Measurements from ENCODE around the gene RNF11.

RNF11 gene

DNA sequence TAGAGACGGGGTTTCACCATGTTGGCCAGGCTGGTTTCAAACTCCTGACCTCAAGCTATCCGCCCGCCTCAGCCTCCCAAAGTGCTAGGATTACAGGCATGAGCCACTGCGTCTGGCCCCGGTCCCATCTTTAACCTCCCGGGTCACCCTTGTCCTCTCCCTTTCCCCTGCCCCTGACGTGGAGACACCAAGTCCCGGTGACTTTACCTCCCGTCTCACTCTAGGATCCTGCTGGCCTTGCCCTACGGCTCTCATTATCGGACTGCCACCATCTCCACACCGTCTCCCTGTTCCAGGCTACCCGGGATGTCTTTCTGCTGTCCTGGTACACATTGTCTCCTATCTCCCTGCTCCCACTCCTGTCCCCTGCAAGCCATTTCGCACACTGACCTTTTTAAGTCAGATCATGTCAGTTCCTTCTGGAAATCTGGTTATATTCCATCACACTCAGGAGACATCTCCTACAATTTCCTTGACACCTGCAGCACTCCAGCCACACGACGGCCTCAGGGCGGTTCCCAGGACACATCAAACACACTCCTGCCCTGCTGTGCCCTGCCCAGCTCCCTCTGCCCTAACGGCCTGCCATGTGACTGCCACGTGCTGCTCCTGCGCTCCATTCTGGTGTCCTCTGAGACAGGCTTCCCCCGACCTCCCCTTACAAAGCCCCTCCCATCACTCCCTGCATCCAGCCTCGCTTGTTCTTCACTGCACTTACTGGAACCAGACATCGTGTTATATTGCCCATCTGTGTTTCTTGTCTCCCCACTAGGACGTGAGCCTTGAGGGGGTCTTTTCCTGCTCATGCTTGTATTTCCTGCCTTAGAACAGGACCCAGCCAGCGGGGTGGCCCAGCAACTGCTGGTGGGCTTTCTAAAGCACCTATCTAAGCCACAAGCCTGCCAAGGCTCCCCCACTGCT lies 61.6 kb downstream of the RNF11 start:
- H3K4me3 ChIP-seq (replicated peaks; ENCODE audit: insufficient read depth, low read length), result no peak overlapping the region

DNA sequence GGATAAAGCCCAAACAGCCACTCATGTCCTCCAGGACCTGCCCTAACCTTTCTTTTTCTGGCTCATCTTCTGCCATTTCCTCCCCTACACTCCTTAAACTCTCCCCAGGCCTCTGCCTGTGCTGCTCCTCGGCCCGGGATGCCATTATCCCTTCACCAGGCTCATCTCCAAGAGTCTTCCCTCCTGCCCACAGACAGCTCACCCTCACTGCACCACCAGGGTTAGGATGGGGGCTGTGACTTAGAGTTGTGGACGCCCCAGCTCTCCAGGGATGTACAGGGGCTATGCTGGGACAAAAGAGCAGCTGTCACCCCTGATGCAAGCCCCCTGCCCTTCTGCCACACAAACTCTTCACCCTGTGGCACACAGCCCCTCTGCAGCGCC lies 62.2 kb downstream of the RNF11 start:
- Histone ChIP-seq H3K4me3 (replicated peaks; ENCODE audit: insufficient read depth, low read length) (no peak overlapping the region), H3K27ac (replicated peaks) (no peak overlapping the region), H3K27me3 (ENCODE audit: insufficient read depth, poor library complexity, severe bottlenecking) (no peaks in the 10 kb centered on the region)
- DNase-seq (ENCODE audit: low read depth in 1 of 2, low spot score in 1 of 2), result no peak
- TF ChIP-seq, protein P1, sequence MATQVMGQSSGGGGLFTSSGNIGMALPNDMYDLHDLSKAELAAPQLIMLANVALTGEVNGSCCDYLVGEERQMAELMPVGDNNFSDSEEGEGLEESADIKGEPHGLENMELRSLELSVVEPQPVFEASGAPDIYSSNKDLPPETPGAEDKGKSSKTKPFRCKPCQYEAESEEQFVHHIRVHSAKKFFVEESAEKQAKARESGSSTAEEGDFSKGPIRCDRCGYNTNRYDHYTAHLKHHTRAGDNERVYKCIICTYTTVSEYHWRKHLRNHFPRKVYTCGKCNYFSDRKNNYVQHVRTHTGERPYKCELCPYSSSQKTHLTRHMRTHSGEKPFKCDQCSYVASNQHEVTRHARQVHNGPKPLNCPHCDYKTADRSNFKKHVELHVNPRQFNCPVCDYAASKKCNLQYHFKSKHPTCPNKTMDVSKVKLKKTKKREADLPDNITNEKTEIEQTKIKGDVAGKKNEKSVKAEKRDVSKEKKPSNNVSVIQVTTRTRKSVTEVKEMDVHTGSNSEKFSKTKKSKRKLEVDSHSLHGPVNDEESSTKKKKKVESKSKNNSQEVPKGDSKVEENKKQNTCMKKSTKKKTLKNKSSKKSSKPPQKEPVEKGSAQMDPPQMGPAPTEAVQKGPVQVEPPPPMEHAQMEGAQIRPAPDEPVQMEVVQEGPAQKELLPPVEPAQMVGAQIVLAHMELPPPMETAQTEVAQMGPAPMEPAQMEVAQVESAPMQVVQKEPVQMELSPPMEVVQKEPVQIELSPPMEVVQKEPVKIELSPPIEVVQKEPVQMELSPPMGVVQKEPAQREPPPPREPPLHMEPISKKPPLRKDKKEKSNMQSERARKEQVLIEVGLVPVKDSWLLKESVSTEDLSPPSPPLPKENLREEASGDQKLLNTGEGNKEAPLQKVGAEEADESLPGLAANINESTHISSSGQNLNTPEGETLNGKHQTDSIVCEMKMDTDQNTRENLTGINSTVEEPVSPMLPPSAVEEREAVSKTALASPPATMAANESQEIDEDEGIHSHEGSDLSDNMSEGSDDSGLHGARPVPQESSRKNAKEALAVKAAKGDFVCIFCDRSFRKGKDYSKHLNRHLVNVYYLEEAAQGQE (IDR thresholded peaks at IDR 0.05; ENCODE audit: insufficient replicate concordance, low read depth), result no peak
- TF ChIP-seq, protein P2, sequence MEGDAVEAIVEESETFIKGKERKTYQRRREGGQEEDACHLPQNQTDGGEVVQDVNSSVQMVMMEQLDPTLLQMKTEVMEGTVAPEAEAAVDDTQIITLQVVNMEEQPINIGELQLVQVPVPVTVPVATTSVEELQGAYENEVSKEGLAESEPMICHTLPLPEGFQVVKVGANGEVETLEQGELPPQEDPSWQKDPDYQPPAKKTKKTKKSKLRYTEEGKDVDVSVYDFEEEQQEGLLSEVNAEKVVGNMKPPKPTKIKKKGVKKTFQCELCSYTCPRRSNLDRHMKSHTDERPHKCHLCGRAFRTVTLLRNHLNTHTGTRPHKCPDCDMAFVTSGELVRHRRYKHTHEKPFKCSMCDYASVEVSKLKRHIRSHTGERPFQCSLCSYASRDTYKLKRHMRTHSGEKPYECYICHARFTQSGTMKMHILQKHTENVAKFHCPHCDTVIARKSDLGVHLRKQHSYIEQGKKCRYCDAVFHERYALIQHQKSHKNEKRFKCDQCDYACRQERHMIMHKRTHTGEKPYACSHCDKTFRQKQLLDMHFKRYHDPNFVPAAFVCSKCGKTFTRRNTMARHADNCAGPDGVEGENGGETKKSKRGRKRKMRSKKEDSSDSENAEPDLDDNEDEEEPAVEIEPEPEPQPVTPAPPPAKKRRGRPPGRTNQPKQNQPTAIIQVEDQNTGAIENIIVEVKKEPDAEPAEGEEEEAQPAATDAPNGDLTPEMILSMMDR (IDR thresholded peaks at IDR 0.05; ENCODE audit: insufficient read depth, low read length), result no peak
- TF ChIP-seq SPI1 (IDR thresholded peaks at IDR 0.05; ENCODE audit: borderline replicate concordance, low read depth), result no peak
- no peak for TF ChIP-seq GABPA (IDR thresholded peaks at IDR 0.05; ENCODE audit: low read depth)
- no peak for TF ChIP-seq POLR2AphosphoS5 (IDR thresholded peaks at IDR 0.05; ENCODE audit: low read depth)

More for the DNA sequence above, 61.6 kb downstream of the RNF11 start:
- Histone ChIP-seq H3K27ac (replicated peaks) (no peak overlapping the region), H3K27me3 (ENCODE audit: insufficient read depth, poor library complexity, severe bottlenecking) (no peaks in the 10 kb centered on the region)
- no peak for DNase-seq (ENCODE audit: low read depth in 1 of 2, low spot score in 1 of 2)
- no peak for TF ChIP-seq POLR2AphosphoS5 (IDR thresholded peaks at IDR 0.05; ENCODE audit: low read depth)
- no peak for TF ChIP-seq SPI1 (IDR thresholded peaks at IDR 0.05; ENCODE audit: borderline replicate concordance, low read depth)
- TF ChIP-seq GABPA (IDR thresholded peaks at IDR 0.05; ENCODE audit: low read depth), result no peak
- TF ChIP-seq, protein P2 (IDR thresholded peaks at IDR 0.05; ENCODE audit: insufficient read depth, low read length), result no peak
- TF ChIP-seq, protein P1 (IDR thresholded peaks at IDR 0.05; ENCODE audit: insufficient replicate concordance, low read depth), result no peak

DNA sequence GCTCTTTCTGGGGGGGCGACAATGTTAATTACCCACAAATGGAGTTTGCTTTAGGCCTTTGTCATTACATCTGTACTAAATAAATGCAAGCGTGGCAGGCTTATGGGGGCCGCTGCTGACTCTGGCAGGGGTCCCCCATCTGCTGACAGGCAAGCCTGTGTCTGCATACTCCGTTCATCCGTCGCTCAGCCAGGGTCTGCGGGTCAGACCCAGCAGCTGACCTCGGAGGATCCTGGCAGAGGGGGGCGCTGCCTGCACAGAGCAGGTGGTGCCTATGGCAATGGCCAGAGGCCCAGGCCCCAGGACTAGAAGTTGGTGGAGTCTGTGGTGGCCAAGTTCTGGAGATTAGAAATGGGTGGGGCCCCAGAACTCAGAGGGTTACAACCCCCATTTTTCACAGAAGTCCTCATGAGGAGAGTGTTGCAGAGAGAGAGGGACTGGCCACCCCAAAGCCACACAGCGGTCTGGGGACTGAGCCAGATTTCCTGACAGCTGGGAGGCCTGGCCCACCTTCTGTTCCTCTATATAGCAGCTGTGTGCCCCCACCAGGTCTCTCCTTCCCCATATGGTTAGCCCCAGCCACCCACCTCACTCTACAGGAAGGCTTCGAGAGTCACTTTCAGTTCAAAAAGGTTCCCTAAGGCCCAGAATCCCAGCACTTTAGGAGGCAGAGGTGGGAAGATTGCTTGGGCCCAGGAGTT lies 63.3 kb downstream of the RNF11 start:
- no peak overlapping the region for H3K27ac ChIP-seq (replicated peaks)
- TF ChIP-seq GABPA (IDR thresholded peaks at IDR 0.05; ENCODE audit: low read depth), result no peak
- TF ChIP-seq, protein P2 (IDR thresholded peaks at IDR 0.05; ENCODE audit: insufficient read depth, low read length), result no peak
- TF ChIP-seq, protein P1 (IDR thresholded peaks at IDR 0.05; ENCODE audit: insufficient replicate concordance, low read depth), result no peak
- no peak for TF ChIP-seq SPI1 (IDR thresholded peaks at IDR 0.05; ENCODE audit: borderline replicate concordance, low read depth)
- no peak for TF ChIP-seq POLR2AphosphoS5 (IDR thresholded peaks at IDR 0.05; ENCODE audit: low read depth)
- no peak overlapping the region for H3K4me3 ChIP-seq (replicated peaks; ENCODE audit: insufficient read depth, low read length)
- H3K27me3 ChIP-seq (ENCODE audit: insufficient read depth, poor library complexity, severe bottlenecking), result no peaks in the 10 kb centered on the region
- DNase-seq (ENCODE audit: low read depth in 1 of 2, low spot score in 1 of 2), result no peak

All from HL-60 (cell line).